Forelimb muscle (tissue), 1 donor: ENCODE measurements around the gene KRTAP10-1. TPM values are rescaled to one million over a fixed set of nuclear protein-coding genes. Genes with fewer than 3 reads are reported as not detected.
"Not testable (repeated sequence)": the region's sequence is repeated elsewhere in the genome, so short reads cannot be mapped to it uniquely, and the experiment has no call there.

ENCODE experiments used
- DNase-seq: peaks from one replicate; pipeline ENCODE4 v3.0.0-alpha.2; 2013; ENCODE audit warnings: low read depth
- polyA plus RNA-seq: library from polyadenylated mRNA; unstranded; fragments of 120-200 nt; gene quantifications from one replicate; pipeline ENCODE4 v1.2.1, GENCODE V29; 2013; ENCODE audit not compliant: insufficient read length

The KRTAP10-1 gene
- not detected for polyA plus RNA-seq

GRCh38 chr21:44539991-44540666 is at the start of gene KRTAP10-1:
Gene KRTAP10-1 (minus strand): TSS chr21:44540195. CDS start chr21:44540150, 45 bp downstream.
- DNase-seq, result no peak

- no peak for DNase-seq
Measured at GRCh38 chr21:44589094-44589493, 49.1 kb upstream of the KRTAP10-1 start.

- DNase-seq, result no peak
Measured at GRCh38 chr21:44585892-44586291, 45.9 kb upstream of the KRTAP10-1 start.

- DNase-seq, result no peak
Measured at GRCh38 chr21:44583800-44584147, 43.8 kb upstream of the KRTAP10-1 start.

- DNase-seq, result no peak
Measured at GRCh38 chr21:44583089-44583799, 43.2 kb upstream of the KRTAP10-1 start.

- DNase-seq, result no peak
Measured at GRCh38 chr21:44582055-44582454, 42.1 kb upstream of the KRTAP10-1 start.

- no peak for DNase-seq
Measured at GRCh38 chr21:44581158-44581557, 41.2 kb upstream of the KRTAP10-1 start.

- not testable (repeated sequence) for DNase-seq
Measured at GRCh38 chr21:44580231-44580821, 40.3 kb upstream of the KRTAP10-1 start, which contains the start of gene KRTAP10-5. Gene KRTAP10-5 (minus strand): TSS chr21:44580604. CDS start chr21:44580578, 26 bp downstream.

GRCh38 chr21:44579833-44580144 is 39.8 kb upstream of the KRTAP10-1 start:
- no peak for DNase-seq

- DNase-seq, result no peak
Measured at GRCh38 chr21:44579056-44579832, 39.2 kb upstream of the KRTAP10-1 start.

GRCh38 chr21:44578371-44579055 is 38.5 kb upstream of the KRTAP10-1 start:
- DNase-seq, result no peak

GRCh38 chr21:44576025-44576420 is 36.0 kb upstream of the KRTAP10-1 start:
- DNase-seq, result no peak

GRCh38 chr21:44575307-44576024 is 35.5 kb upstream of the KRTAP10-1 start:
- DNase-seq, result no peak

- no peak for DNase-seq
Measured at GRCh38 chr21:44574457-44575306, 34.7 kb upstream of the KRTAP10-1 start.

GRCh38 chr21:44573630-44574456 is 33.8 kb upstream of the KRTAP10-1 start, which contains the start of gene KRTAP10-4:
Gene KRTAP10-4 (plus strand): TSS chr21:44573729. CDS start chr21:44573759, 30 bp downstream.
- not testable (repeated sequence) for DNase-seq

- no peak for DNase-seq
Measured at GRCh38 chr21:44572959-44573583, 33.1 kb upstream of the KRTAP10-1 start.

- no peak for DNase-seq
Measured at GRCh38 chr21:44571844-44572782, 32.1 kb upstream of the KRTAP10-1 start.
